HepG2 (cell line): ENCODE measurements around the gene PPP6R2. TPM values are rescaled to one million over a fixed set of nuclear protein-coding genes. Genes with fewer than 3 reads are reported as not detected.

Experiments
- FOXP4 ChIP-seq: sonication (generic); formaldehyde crosslinking; IDR thresholded peaks from 2 replicates; pipeline ENCODE4 v1.4.0; 2020; ENCODE audit warnings: missing genetic modification reagents
- HMGXB4 ChIP-seq, 2 experiments: sonication (generic) in 1 of 2; formaldehyde crosslinking in 1 of 2; IDR thresholded peaks; 2 replicates each; pipeline versions ENCODE4 v1.4.0 to v1.6.1; 2018 to 2020; ENCODE audit warnings: missing genetic modification reagents in 2 of 2, borderline replicate concordance in 1 of 2, low read depth in 1 of 2, mild to moderate bottlenecking in 1 of 2, missing biosample characterization in 1 of 2
- MED13 ChIP-seq: sonication (generic); formaldehyde crosslinking; IDR thresholded peaks from 2 replicates; pipeline ENCODE4 v1.5.0; 2020; ENCODE audit warnings: missing genetic modification reagents
- MXD3 ChIP-seq: IDR thresholded peaks from 2 replicates; pipeline ENCODE4 v1.6.1; 2016; ENCODE audit warnings: mild to moderate bottlenecking, missing biosample characterization, missing genetic modification reagents
- NR2F1 ChIP-seq, 2 experiments: fragments of 450-650 bp in 1 of 2; formaldehyde crosslinking in 1 of 2; IDR thresholded peaks; 2 replicates each; pipeline versions ENCODE4 v1.5.0 to v1.6.1; 2016 to 2020; ENCODE audit warnings: mild to moderate bottlenecking in 1 of 2, missing compliant biosample characterization in 1 of 2, missing genetic modification reagents in 1 of 2, moderate library complexity in 1 of 2
- REPIN1 ChIP-seq: sonication (generic); formaldehyde crosslinking; IDR thresholded peaks from 2 replicates; pipeline ENCODE4 v1.8.0; 2022; ENCODE audit warnings: missing genetic modification reagents, low read depth, mild to moderate bottlenecking, borderline replicate concordance
- SRY ChIP-seq: sonication (generic); formaldehyde crosslinking; IDR thresholded peaks from 2 replicates; pipeline ENCODE4 v1.8.0; 2022; ENCODE audit warnings: mild to moderate bottlenecking, missing genetic modification reagents
- ZNF33A ChIP-seq: sonication (generic); formaldehyde crosslinking; IDR thresholded peaks from 2 replicates; pipeline ENCODE4 v1.5.1; 2020; ENCODE audit warnings: missing genetic modification reagents, mild to moderate bottlenecking, moderate library complexity, borderline replicate concordance
- ZNF501 ChIP-seq: sonication (generic); formaldehyde crosslinking; IDR thresholded peaks from 2 replicates; pipeline ENCODE4 v1.5.1; 2020; ENCODE audit warnings: mild to moderate bottlenecking, moderate library complexity, missing genetic modification reagents
- ZNF543 ChIP-seq: sonication (generic); formaldehyde crosslinking; IDR thresholded peaks from 2 replicates; pipeline ENCODE4 v1.4.0; 2020; ENCODE audit warnings: mild to moderate bottlenecking, missing genetic modification reagents
- ZNF547 ChIP-seq: sonication (generic); formaldehyde crosslinking; IDR thresholded peaks from 2 replicates; pipeline ENCODE4 v1.5.1; 2020; ENCODE audit warnings: mild to moderate bottlenecking, missing genetic modification reagents
- ZNF652 ChIP-seq: IDR thresholded peaks from 2 replicates; pipeline ENCODE4 v1.6.1; 2016; ENCODE audit warnings: low read depth, borderline replicate concordance
- ZNF7 ChIP-seq: IDR thresholded peaks from 2 replicates; pipeline ENCODE4 v1.6.1; 2016; ENCODE audit warnings: missing biosample characterization, missing genetic modification reagents
- ZNF703 ChIP-seq: sonication (generic); formaldehyde crosslinking; IDR thresholded peaks from 2 replicates; pipeline ENCODE4 v1.5.1; 2020; ENCODE audit warnings: missing genetic modification reagents, mild to moderate bottlenecking, moderate library complexity, borderline replicate concordance
- ZNF772 ChIP-seq: sonication (generic); formaldehyde crosslinking; IDR thresholded peaks from 2 replicates; pipeline ENCODE4 v1.5.0; 2020; ENCODE audit warnings: mild to moderate bottlenecking, missing genetic modification reagents
- polyA plus RNA-seq, 8 experiments: library from polyadenylated mRNA; depleted of rRNA in 3 of 8; stranded (reverse) in 7 of 8; unstranded in 1 of 8; fragments of >200 nt; fragmentation: Illumina TruSeq in 4 of 8; extraction: Trizol in 4 of 8; gene quantifications; 2 replicates each; pipeline versions ENCODE4 v1.2.1 to v1.2.3, GENCODE V29; 2011 to 2016; ENCODE audit warnings: low read depth in 4 of 8, missing spikeins in 1 of 8, mixed read lengths in 1 of 8; ENCODE audit not compliant: insufficient read depth in 1 of 8
- total RNA-seq, 5 experiments: library from RNA; depleted of rRNA; stranded (reverse); fragments of >200 nt; fragmentation: Illumina TruSeq; extraction: Trizol; gene quantifications; 2 replicates each; pipeline ENCODE4 v1.2.3, GENCODE V29; 2016; ENCODE audit warnings: low read depth in 1 of 5
- TF ChIP-seq, protein P1 (sequence below): sonication (generic); formaldehyde crosslinking; conservative IDR thresholded peaks from 2 replicates; pipeline ENCODE4 v1.4.0; 2020; ENCODE audit warnings: mild to moderate bottlenecking, missing genetic modification reagents, moderate library complexity
- TF ChIP-seq, protein P2 (sequence below), 2 experiments: fragments of 450-650 bp in 1 of 2; sonication (generic) in 1 of 2; formaldehyde crosslinking; IDR thresholded peaks; 2 replicates each; pipeline versions ENCODE4 v1.5.0 to v1.8.0; 2020 to 2022; ENCODE audit warnings: mild to moderate bottlenecking in 1 of 2, missing genetic modification reagents in 1 of 2

Gene PPP6R2
- total and polyA plus RNA-seq, 2 of the 13 experiments (the other 11 are each of a cell fraction or from before 2014, with no cell fraction given) = 55.0 to 102 TPM

DNA sequence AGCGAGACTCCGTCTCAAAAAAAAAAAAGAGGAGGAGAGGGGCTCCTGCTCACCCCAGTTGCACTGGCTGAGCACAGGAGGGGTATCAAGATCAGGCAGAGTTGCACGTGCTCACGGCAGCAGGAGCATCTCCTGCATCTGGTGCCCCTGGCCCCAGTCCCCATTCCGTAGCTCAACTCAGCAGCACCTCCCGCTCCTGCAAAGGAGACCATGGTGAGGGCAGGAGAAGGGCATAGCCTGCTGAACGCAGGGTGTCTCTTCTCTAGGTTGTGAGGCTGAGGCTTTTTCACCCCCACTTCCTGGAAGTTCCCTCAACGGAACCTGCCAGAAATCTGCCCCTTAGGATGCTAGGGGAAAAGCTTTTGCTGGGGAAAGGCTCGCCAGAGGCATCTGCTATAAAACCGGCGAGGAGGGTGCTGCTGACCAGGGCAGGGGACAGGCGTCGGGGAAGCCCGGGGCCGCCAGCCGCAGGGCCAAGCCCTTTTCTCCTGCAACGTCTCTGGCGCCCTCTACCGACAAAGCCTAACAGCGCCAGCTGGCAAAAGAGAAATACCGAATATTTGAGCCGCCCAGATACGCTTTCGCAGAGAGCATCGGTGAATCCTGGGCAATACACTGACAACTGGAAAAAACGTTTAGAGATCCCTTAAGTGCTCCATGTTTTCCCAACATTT is 1.0 kb upstream of the PPP6R2 start (continued):
- no peak for TF ChIP-seq ZNF543 (CRISPR knock-in tag)
- 0 out of 2 replicates have a peak, but pooled peaks have one; percentile 25 for TF ChIP-seq MXD3 (CRISPR knock-in tag)
- no peak for TF ChIP-seq ZNF7
- TF ChIP-seq, protein P1, sequence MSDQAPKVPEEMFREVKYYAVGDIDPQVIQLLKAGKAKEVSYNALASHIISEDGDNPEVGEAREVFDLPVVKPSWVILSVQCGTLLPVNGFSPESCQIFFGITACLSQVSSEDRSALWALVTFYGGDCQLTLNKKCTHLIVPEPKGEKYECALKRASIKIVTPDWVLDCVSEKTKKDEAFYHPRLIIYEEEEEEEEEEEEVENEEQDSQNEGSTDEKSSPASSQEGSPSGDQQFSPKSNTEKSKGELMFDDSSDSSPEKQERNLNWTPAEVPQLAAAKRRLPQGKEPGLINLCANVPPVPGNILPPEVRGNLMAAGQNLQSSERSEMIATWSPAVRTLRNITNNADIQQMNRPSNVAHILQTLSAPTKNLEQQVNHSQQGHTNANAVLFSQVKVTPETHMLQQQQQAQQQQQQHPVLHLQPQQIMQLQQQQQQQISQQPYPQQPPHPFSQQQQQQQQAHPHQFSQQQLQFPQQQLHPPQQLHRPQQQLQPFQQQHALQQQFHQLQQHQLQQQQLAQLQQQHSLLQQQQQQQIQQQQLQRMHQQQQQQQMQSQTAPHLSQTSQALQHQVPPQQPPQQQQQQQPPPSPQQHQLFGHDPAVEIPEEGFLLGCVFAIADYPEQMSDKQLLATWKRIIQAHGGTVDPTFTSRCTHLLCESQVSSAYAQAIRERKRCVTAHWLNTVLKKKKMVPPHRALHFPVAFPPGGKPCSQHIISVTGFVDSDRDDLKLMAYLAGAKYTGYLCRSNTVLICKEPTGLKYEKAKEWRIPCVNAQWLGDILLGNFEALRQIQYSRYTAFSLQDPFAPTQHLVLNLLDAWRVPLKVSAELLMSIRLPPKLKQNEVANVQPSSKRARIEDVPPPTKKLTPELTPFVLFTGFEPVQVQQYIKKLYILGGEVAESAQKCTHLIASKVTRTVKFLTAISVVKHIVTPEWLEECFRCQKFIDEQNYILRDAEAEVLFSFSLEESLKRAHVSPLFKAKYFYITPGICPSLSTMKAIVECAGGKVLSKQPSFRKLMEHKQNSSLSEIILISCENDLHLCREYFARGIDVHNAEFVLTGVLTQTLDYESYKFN (CRISPR knock-in tag) = peak; percentile 22; the same call in 1 of the 2 replicates
- TF ChIP-seq NR2F1 (CRISPR knock-in tag; IDR thresholded peaks at IDR 0.05) = no peak
- no peak for TF ChIP-seq MED13 (CRISPR knock-in tag)
- TF ChIP-seq FOXP4 (CRISPR knock-in tag) = no peak
- TF ChIP-seq ZNF33A (CRISPR knock-in tag) = no peak
- TF ChIP-seq ZNF501 (CRISPR knock-in tag) = peak; percentile 26; the same call in 1 of the 2 replicates
- no peak for TF ChIP-seq SRY (CRISPR knock-in tag)
- peak; percentile 40; the same call in 1 of the 2 replicates for TF ChIP-seq REPIN1 (CRISPR knock-in tag)
- TF ChIP-seq ZNF547 (CRISPR knock-in tag) = no peak
- peak; percentile 87 to 89 for TF ChIP-seq HMGXB4 (CRISPR knock-in tag; IDR thresholded peaks at IDR 0.05; ENCODE audit: borderline replicate concordance in 1 of 2, low read depth in 1 of 2)
- TF ChIP-seq ZNF652 (CRISPR knock-in tag) = no peak
- TF ChIP-seq ZNF703 = no peak
- TF ChIP-seq, protein P2, sequence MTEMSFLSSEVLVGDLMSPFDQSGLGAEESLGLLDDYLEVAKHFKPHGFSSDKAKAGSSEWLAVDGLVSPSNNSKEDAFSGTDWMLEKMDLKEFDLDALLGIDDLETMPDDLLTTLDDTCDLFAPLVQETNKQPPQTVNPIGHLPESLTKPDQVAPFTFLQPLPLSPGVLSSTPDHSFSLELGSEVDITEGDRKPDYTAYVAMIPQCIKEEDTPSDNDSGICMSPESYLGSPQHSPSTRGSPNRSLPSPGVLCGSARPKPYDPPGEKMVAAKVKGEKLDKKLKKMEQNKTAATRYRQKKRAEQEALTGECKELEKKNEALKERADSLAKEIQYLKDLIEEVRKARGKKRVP (CRISPR knock-in tag; IDR thresholded peaks at IDR 0.05) = 0 out of 4 replicates have a peak, but pooled peaks of 1 of the 2 experiments have one; percentile 29
- peak; percentile 24; the same call in 1 of the 2 replicates for TF ChIP-seq ZNF772 (CRISPR knock-in tag)
